HG03095 (cell line): ENCODE results near the gene TAPBP.
A peak's percentile ranks its signal among the peaks of the same experiment; 100 is the strongest.
"Not testable (repeated sequence)": the region's sequence is repeated elsewhere in the genome, so short reads cannot be mapped to it uniquely, and the experiment has no call there.

Experiments
- ATAC-seq: cut with Tn5 transposase; IDR thresholded peaks from one replicate; pipeline ENCODE4 v1.9.1; 2021; ENCODE audit warnings: moderate library complexity; ENCODE audit not compliant: unreplicated experiment

Gene TAPBP

GRCh38 chr6:33313709-33314514 is at the start of gene TAPBP:
Gene TAPBP, minus strand, starts transcription at chr6:33314078. Its CDS starts 37 bp downstream, at chr6:33314041.
- ATAC-seq, result peak; percentile 27

- ATAC-seq, result not testable (repeated sequence)
Observed at GRCh38 chr6:33363486-33363885, 49.6 kb upstream of the TAPBP start.

DNA sequence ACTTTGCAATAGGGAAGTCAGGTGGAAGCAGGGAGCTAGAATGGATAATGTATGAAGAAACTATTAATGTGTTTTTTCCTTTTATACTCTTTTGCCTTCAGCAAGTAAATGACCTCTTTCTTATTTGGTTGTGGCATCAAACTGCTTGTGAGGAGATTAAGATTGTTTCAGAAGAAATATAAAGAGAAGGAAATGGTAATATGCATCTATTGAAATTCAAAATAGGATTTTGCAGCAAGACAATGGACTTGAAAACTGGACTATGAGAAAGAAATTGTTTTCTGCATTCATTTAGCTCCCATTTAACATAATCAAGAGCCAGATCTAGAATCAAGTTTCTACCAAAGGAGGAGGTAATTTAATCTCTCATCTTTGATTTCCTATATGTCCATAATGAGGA is 45.5 kb upstream of the TAPBP start:
- no peak for ATAC-seq

DNA sequence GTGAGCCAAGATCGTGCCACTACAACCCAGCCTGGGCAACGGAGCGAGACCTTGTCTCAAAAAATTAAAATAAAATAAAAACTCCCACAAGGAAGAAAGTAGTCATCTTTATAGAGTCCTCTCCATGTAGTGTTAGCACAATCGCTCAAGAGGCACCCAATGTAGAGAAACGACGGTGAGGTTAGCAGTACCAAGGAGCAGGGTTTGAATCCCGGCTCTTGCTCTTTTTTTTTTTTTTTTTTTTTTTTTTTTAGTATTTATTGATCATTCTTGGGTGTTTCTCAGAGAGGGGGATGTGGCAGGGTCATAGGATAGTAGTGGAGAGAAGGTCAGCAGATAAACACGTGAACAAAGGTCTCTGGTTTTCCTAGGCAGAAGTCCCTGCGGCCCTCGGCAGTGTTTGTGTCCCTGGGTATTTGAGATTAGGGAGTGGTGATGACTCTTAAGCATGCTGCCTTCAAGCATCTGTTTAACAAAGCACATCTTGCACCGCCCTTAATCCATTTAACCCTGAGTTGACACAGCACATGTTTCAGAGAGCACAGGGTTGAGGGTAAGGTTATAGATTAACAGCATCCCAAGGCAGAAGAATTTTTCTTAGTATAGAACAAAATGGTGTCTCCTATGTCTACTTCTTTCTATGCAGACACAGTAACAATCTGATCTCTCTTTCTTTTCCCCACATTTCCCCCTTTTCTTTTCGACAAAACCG is 43.4 kb upstream of the TAPBP start:
- ATAC-seq, result not testable (repeated sequence)

GRCh38 chr6:33356295-33356694 is 42.4 kb upstream of the TAPBP start:
- ATAC-seq, result no peak

DNA sequence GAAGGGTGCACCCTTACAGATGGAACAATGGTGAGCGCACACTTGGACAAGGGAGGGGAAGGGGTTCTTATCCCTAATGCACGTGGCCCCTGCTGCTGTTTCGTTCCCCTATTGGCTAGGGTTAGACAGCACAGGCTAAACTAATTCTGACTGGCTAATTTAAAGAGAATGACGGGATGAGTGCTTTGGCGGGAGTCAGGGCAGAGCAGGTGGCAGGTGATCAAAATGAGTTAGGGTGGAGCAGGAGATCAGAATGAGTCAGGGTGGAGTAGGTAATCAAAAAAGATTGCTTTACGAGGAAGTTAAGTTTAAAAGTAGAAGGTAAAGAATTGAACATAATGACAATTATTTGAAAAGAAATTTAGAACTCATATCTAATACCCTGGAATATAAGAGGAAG is 42.0 kb upstream of the TAPBP start:
- ATAC-seq, result not testable (repeated sequence)

- ATAC-seq, result no peak
Observed at GRCh38 chr6:33347816-33348215, 33.9 kb upstream of the TAPBP start.

- not testable (repeated sequence) for ATAC-seq
Observed at GRCh38 chr6:33346972-33347371, 33.1 kb upstream of the TAPBP start.

GRCh38 chr6:33344701-33345697 is 31.1 kb upstream of the TAPBP start:
- ATAC-seq, result no peak

DNA sequence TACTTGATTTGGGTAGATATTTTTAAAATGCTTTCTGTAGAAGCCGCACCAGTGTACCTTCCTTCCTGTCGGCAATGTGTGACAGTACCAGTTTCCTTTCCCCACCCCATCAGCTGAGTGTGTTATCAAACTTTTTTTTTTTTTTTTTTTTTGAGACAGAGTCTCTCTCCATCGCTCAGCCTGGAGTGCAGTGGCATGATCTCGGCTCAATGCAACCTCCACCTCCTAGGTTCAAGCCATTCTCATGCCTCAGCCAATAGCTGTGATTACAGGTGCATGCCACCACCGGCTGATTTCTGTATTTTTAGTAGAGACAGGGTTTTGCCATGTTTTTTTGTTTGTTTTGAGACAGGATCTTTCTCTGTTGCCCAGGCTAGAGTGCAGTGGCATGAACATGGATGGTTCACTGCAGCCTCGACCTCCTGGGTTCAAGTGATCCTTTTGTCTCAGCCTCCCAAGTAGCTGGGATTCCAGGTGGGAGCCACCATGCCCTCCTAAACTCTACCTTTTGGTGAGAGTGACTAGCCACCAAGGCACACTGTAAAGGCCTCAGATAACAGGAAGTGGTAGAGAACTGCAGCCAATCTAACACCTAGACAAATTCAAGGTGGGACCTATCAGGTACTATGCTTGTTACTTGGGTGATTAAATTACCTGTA is 30.2 kb upstream of the TAPBP start:
- no peak for ATAC-seq

GRCh38 chr6:33343606-33343952 is 29.7 kb upstream of the TAPBP start:
- ATAC-seq, result not testable (repeated sequence)

GRCh38 chr6:33339193-33339592 is 25.3 kb upstream of the TAPBP start:
- no peak for ATAC-seq

GRCh38 chr6:33336495-33336894 is 22.6 kb upstream of the TAPBP start:
- ATAC-seq, result no peak

DNA sequence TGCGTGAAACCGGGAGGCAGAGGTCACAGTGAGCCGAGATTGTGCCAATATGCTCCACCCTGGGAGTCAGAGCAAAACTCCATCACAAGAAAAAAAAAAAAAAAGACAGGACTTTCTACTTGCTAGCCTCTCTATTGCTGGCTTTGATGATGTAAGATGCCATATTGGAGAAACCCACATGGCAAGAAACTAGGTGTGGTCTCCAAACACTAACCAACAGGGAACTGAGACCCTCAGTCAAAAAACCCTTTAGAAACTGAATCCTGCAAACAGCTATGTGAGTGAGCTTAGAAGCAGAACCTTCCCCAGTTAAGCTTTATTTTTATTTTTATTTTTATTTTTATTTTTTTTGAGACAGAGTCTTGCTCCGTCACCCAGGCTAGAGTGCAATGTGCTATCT is 22.0 kb upstream of the TAPBP start:
- no peak for ATAC-seq

- no peak for ATAC-seq
Observed at GRCh38 chr6:33333666-33334065, 19.8 kb upstream of the TAPBP start.

GRCh38 chr6:33330736-33331135 is 16.9 kb upstream of the TAPBP start:
- ATAC-seq, result no peak

DNA sequence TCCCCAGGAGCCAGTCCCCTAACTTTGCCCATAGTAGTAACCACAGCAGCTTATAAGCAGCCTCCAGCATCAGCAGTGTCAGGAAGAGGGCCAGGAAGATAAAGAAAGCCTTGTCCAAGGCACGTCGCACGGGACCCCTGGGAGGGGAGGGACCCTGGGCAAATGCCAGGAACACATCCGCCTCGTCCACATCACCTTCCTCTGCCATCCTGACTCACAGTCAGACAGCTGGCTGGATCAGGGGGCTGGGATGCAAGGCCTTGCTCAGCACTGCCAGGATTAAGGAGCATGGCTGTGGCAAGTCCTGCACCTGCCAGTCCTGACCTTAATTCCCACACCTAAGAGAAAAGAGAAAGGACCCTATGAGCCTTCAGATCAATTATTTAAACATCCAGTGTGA is 15.2 kb upstream of the TAPBP start:
- ATAC-seq, result no peak

DNA sequence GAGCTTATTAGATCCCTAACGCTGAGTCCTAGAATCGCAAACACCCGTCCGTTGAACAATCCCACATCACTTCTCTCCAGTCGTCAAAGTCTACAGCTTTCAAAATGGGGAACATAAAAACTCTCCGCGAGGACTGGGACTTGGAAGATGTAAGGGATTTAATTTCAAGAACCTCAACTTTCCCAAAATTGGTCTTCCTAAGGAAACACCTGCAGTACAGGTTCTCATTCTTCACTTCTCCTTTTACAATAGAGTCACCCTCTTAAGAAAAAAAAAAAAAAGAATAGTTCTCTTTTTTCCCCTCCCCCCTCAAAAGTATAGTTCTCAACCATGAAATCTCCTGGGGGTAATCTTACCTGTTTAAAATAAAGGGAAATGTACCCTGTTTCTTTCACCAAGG is 10.2 kb upstream of the TAPBP start:
- no peak for ATAC-seq

DNA sequence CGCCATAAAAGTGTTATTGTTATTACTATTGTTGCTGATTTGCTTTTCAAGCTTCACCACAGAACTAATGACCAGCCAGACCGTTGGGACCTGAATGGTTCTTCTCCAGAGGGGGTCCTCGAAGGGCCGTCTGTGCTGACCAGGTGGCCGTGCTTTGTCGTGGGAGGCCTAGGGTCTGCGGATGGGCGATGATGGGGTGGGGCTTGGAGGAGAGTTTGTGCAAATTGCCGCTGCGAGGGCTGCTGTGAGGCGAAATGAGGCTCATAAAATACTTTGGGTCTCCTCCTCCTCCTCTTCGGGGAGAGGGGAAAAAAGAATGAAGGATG is 9.7 kb upstream of the TAPBP start:
- ATAC-seq, result no peak

GRCh38 chr6:33321227-33321626 is 7.3 kb upstream of the TAPBP start:
- no peak for ATAC-seq
